ENCODE data around the gene VSTM4.

The VSTM4 gene

GRCh38 chr10:48990226-48990625 lies 125.1 kb downstream of the VSTM4 start:
- no peak overlapping the region for H3K4me3 ChIP-seq (replicated peaks in 1 of 2; ENCODE audit: low read depth in 2 of 2, low read length in 2 of 2)
- TF ChIP-seq CTCF (IDR thresholded peaks at IDR 0.05; ENCODE audit: low read depth, low read length): no peak
- DNase-seq (ENCODE audit: low read depth in 2 of 2): no peak

DNA sequence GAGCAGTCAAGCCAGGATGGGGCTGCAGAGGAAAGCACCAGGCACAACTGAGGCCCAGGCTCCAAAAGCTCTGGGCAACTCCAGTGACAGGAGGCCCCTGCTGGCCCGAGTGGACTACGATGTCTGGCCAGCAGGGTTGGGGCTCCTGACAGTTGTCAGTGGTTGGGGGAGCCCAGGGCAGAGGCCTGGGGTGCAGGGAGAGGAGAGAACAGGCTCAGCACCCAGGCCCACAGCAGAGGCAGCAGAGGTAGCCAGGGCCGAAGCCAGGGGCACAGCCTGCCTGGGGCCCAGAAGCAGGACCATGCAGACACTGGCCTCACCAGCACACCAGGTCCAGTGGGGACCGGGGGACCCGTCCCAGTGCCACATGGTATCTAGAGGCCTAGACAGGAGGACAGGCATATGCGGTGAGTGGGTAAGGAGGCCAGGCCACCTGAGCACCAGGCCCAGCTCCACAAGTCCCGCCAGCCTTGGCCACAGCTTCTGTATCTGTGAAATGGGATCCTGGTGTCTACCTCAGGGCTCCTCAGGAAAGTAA lies 129.6 kb downstream of the VSTM4 start:
- H3K4me3 ChIP-seq (replicated peaks in 1 of 2; ENCODE audit: low read depth in 2 of 2, low read length in 2 of 2): no peak overlapping the region
- TF ChIP-seq CTCF (IDR thresholded peaks at IDR 0.05; ENCODE audit: low read depth, low read length): no peak
- no peak for DNase-seq (ENCODE audit: low read depth in 2 of 2)

- H3K4me3 ChIP-seq (replicated peaks in 1 of 2; ENCODE audit: low read depth in 2 of 2, low read length in 2 of 2): no peak overlapping the region
- TF ChIP-seq CTCF (IDR thresholded peaks at IDR 0.05; ENCODE audit: low read depth, low read length): no peak
- DNase-seq (ENCODE audit: low read depth in 2 of 2): no peak
Measured at GRCh38 chr10:48983648-48984351, 131.5 kb downstream of the VSTM4 start.

DNA sequence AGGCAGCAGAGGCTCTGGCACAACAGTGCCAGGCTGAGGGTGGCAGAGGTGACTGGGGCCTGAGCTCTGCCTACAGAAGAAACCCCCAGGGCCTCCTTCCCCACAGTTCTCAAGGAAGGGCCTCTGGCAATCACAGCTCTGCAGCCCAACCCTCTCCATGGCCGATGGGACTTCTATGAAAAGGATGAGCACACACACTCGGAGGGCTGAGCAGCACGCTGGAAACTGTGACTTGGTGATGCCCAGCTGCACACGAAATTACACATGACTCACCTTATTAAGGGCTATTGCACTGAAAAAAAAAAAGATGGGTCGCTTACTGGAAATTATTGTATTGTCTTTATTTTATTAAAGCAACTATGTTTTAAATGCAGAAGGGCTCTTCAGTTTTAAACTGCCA lies 132.7 kb downstream of the VSTM4 start:
- H3K4me3 ChIP-seq (replicated peaks in 1 of 2; ENCODE audit: low read depth in 2 of 2, low read length in 2 of 2): no peak overlapping the region
- no peak for DNase-seq (ENCODE audit: low read depth in 2 of 2)
- TF ChIP-seq CTCF (IDR thresholded peaks at IDR 0.05; ENCODE audit: low read depth, low read length): no peak

DNA sequence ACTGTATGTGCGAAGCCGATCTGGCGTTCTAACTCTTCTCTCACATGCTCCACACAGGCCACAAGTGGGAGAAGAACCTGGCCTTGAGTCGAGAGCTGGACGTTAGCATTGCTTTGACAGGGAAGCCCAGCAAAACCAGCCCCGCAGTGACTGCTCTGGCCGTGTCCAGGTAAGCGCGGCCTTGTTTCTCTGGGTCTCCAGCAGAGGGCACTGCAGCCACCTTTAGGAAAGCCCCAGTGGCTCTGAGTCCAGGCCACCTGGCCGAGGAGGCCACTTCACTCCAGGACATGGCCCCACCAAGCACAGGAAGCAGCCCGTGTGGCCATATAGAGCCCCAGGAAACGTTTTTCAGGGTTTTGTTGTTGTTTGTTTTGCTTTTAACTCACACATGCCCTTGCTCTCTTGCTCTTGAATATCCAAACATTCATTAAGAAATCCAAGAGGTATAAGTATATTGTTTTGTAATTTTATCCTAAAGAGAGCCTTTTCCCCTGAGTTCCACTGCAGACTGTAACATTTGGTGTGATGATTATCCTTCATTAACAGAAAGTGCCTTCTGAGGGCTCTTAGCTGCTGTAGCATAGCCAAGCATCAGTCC lies 133.9 kb downstream of the VSTM4 start:
- TF ChIP-seq CTCF (IDR thresholded peaks at IDR 0.05; ENCODE audit: low read depth, low read length): peak; percentile 89
- DNase-seq (ENCODE audit: low read depth in 2 of 2): peak; percentile 49 to 52
- H3K4me3 ChIP-seq (replicated peaks in 1 of 2; ENCODE audit: low read depth in 2 of 2, low read length in 2 of 2): no peak overlapping the region

DNA sequence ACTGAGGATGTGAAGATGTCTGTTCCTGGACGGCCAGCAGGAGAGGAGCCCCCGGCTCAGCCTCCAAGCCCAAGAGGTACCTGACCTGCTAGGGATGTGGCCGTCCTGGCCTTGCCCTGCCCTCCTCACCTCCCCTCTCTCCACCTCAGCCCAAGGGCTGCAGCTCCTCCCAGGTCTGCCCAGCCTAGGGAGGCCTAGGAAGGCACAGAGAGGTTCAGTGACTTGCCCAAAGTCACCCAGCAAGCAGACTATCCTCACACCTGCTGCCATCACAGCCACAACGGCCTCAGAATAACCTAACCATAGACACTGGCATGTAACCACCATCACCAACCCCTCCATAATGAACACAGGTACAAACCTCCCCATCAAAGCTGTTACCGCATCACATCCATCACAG lies 137.0 kb downstream of the VSTM4 start:
- H3K4me3 ChIP-seq (replicated peaks in 1 of 2; ENCODE audit: low read depth in 2 of 2, low read length in 2 of 2): no peak overlapping the region
- no peak for DNase-seq (ENCODE audit: low read depth in 2 of 2)
- TF ChIP-seq CTCF (IDR thresholded peaks at IDR 0.05; ENCODE audit: low read depth, low read length): no peak

Data from cardiac fibroblast (primary cell).